ENCODE data around the gene VSTM4. TPM values are rescaled to one million over a fixed set of nuclear protein-coding genes. Genes with fewer than 3 reads are reported as not detected.

The VSTM4 gene
- total and polyA plus RNA-seq, 2 donors (not counting 1 experiment from before 2014, with no cell fraction given) = not detected

- DNase-seq (no peak), ATAC-seq (ENCODE audit: low read depth) (no peak)
- H3K9me3 Mint-ChIP-seq (ENCODE audit: insufficient read depth) = peaks cover 6% of the 10 kb centered on the region
- H3K36me3 ChIP-seq (replicated peaks in 1 of 2; ENCODE audit: control extremely low read depth in 1 of 2, control insufficient read depth in 1 of 2, extremely low read depth in 1 of 2, insufficient read depth in 2 of 2, low read length in 1 of 2) = no peaks in the 10 kb centered on the region
- H3K27ac ChIP-seq (ENCODE audit: low read length in 2 of 2) = no peak overlapping the region
- H4K20me1 ChIP-seq (ENCODE audit: control insufficient read depth, insufficient read depth, low read length, poor library complexity, severe bottlenecking) = no peaks in the 10 kb centered on the region
- no peak overlapping the region for H3K27ac Mint-ChIP-seq
- intact Hi-C loops (cut with micrococcal nuclease) = no loop called here
- H3K4me3 ChIP-seq (ENCODE audit: control extremely low read depth in 1 of 5, extremely low read depth in 1 of 5, insufficient read depth in 1 of 5, low read depth in 2 of 5, low read length in 4 of 5) = no peak overlapping the region
- ChIA-PET POLR2A (no interaction called here), CTCF (no interaction called here)
- H3K27me3 Mint-ChIP-seq = peaks cover 7% of the 10 kb centered on the region
- no peaks in the 10 kb centered on the region for H3K4me1 ChIP-seq (ENCODE audit: control insufficient read depth in 2 of 2, insufficient read depth in 2 of 2, low read length in 2 of 2)
- H3K9me3 ChIP-seq (ENCODE audit: control extremely low read depth in 1 of 3, control insufficient read depth in 2 of 3, insufficient read depth in 1 of 3, low read length in 2 of 3) = peaks cover 0 to 15% (median 0%) of the 10 kb centered on the region in 3 donors
- no peaks in the 10 kb centered on the region for H3K4me1 Mint-ChIP-seq
- H3K4me3 Mint-ChIP-seq = no peak overlapping the region
- no peak overlapping the region for H2AFZ ChIP-seq (ENCODE audit: insufficient read depth, low read depth, low read length, poor library complexity, severe bottlenecking)
- no peak overlapping the region for H3K9ac ChIP-seq (ENCODE audit: low read length)
- no peak overlapping the region for H3K4me2 ChIP-seq (replicated peaks; ENCODE audit: low read depth, low read length, poor library complexity, severe bottlenecking)
- no peaks in the 10 kb centered on the region for H3K27me3 ChIP-seq (replicated peaks in 1 of 4; ENCODE audit: control extremely low read depth in 1 of 4, control insufficient read depth in 3 of 4, insufficient read depth in 4 of 4, low read length in 3 of 4)
- TF ChIP-seq EZH2 (IDR thresholded peaks at IDR 0.05; ENCODE audit: borderline replicate concordance, insufficient read depth, low read depth, low read length, poor library complexity, severe bottlenecking) (no peak), CTCF (IDR thresholded peaks at IDR 0.05) (no peak)
- WGBS (ENCODE audit: insufficient coverage) = 90% methylated on average over 8 of the region's 8 CpGs
- no peaks in the 10 kb centered on the region for H3K79me2 ChIP-seq (ENCODE audit: control insufficient read depth, insufficient read depth, low read length)
Observed at GRCh38 chr10:49083261-49083660, 32.1 kb downstream of the VSTM4 start.

GRCh38 chr10:49082766-49083165 lies 32.6 kb downstream of the VSTM4 start:
- ChIA-PET CTCF (no interaction called here), POLR2A (no interaction called here)
- peaks cover 6% of the 10 kb centered on the region for H3K9me3 Mint-ChIP-seq (ENCODE audit: insufficient read depth)
- Histone ChIP-seq H3K4me3 (ENCODE audit: control extremely low read depth in 1 of 5, extremely low read depth in 1 of 5, insufficient read depth in 1 of 5, low read depth in 2 of 5, low read length in 4 of 5) (no peak overlapping the region), H3K9ac (ENCODE audit: low read length) (no peak overlapping the region), H3K36me3 (replicated peaks in 1 of 2; ENCODE audit: control extremely low read depth in 1 of 2, control insufficient read depth in 1 of 2, extremely low read depth in 1 of 2, insufficient read depth in 2 of 2, low read length in 1 of 2) (no peaks in the 10 kb centered on the region), H4K20me1 (ENCODE audit: control insufficient read depth, insufficient read depth, low read length, poor library complexity, severe bottlenecking) (no peaks in the 10 kb centered on the region), H3K4me1 (ENCODE audit: control insufficient read depth in 2 of 2, insufficient read depth in 2 of 2, low read length in 2 of 2) (no peaks in the 10 kb centered on the region), H2AFZ (ENCODE audit: insufficient read depth, low read depth, low read length, poor library complexity, severe bottlenecking) (no peak overlapping the region), H3K27ac (ENCODE audit: low read length in 2 of 2) (no peak overlapping the region), H3K9me3 (ENCODE audit: control extremely low read depth in 1 of 3, control insufficient read depth in 2 of 3, insufficient read depth in 1 of 3, low read length in 2 of 3) (peaks cover 0 to 15% (median 0%) of the 10 kb centered on the region in 3 donors), H3K79me2 (ENCODE audit: control insufficient read depth, insufficient read depth, low read length) (no peaks in the 10 kb centered on the region), H3K4me2 (replicated peaks; ENCODE audit: low read depth, low read length, poor library complexity, severe bottlenecking) (no peak overlapping the region), H3K27me3 (replicated peaks in 1 of 4; ENCODE audit: control extremely low read depth in 1 of 4, control insufficient read depth in 3 of 4, insufficient read depth in 4 of 4, low read length in 3 of 4) (no peaks in the 10 kb centered on the region)
- no peak overlapping the region for H3K4me3 Mint-ChIP-seq
- no peak overlapping the region for H3K27ac Mint-ChIP-seq
- no peak for DNase-seq
- no peaks in the 10 kb centered on the region for H3K4me1 Mint-ChIP-seq
- H3K27me3 Mint-ChIP-seq = peaks cover 7% of the 10 kb centered on the region
- TF ChIP-seq EZH2 (IDR thresholded peaks at IDR 0.05; ENCODE audit: borderline replicate concordance, insufficient read depth, low read depth, low read length, poor library complexity, severe bottlenecking) = no peak
- intact Hi-C loops (cut with micrococcal nuclease) = no loop called here
- no CpG with 5 or more reads among the region's 2 CpGs for WGBS (ENCODE audit: insufficient coverage)
- ATAC-seq (ENCODE audit: low read depth) = no peak

All from B cell (primary cell).